ENCODE data around the gene ZNF664. TPM values are rescaled to one million over a fixed set of nuclear protein-coding genes. Genes with fewer than 3 reads are reported as not detected.

ZNF664 gene
- total and polyA plus RNA-seq, 2 of the 4 experiments (the other 2 are of a cell fraction), result 29.9 to 32.6 TPM

GRCh38 chr12:124053851-124054250 is 80.8 kb downstream of the ZNF664 start:
- H2AK9ac ChIP-seq (replicated peaks; ENCODE audit: low read depth, low read length, poor library complexity), result no peak overlapping the region
- H2AFZ ChIP-seq (replicated peaks; ENCODE audit: low read length, poor library complexity), result no peak overlapping the region
- POLR2A ChIA-PET (ENCODE audit: unreplicated experiment), result no interaction called here

More at GRCh38 chr12:124053851-124054250, 80.8 kb downstream of the ZNF664 start:
- Histone ChIP-seq H3K4me1 (ENCODE audit: control insufficient read depth, insufficient read depth, low read length) (no peaks in the 10 kb centered on the region), H3K9me3 (ENCODE audit: control insufficient read depth, insufficient read depth, low read length) (no peaks in the 10 kb centered on the region), H3K9me1 (ENCODE audit: insufficient read depth, low read length) (no peaks in the 10 kb centered on the region), H3K79me1 (ENCODE audit: low read depth in 1 of 2, low read length in 2 of 2) (no peaks in the 10 kb centered on the region), H3K56ac (ENCODE audit: extremely low read depth, insufficient read depth, low read length) (no peak overlapping the region), H2AK5ac (ENCODE audit: low read depth, low read length) (no peak overlapping the region), H3K4me2 (ENCODE audit: low read depth, low read length) (no peak overlapping the region; the same call in 1 of the 2 replicates), H4K5ac (ENCODE audit: low read depth, low read length) (no peak overlapping the region), H3K18ac (ENCODE audit: low read depth, low read length) (no peak overlapping the region), H3K4me3 (ENCODE audit: insufficient read depth, low read depth, low read length) (no peak overlapping the region), H3K4ac (ENCODE audit: low read depth, low read length) (no peak overlapping the region), H3K36me3 (ENCODE audit: control insufficient read depth, insufficient read depth, low read length) (no peaks in the 10 kb centered on the region), H2BK120ac (ENCODE audit: low read depth, low read length) (no peak overlapping the region), H2BK15ac (ENCODE audit: low read depth, low read length) (no peak overlapping the region), H3K27ac (ENCODE audit: insufficient read depth, low read length) (no peak overlapping the region), H3K23ac (ENCODE audit: low read depth, low read length) (no peak overlapping the region), H4K20me1 (ENCODE audit: insufficient read depth, low read length) (no peaks in the 10 kb centered on the region), H2BK5ac (ENCODE audit: low read depth, low read length, poor library complexity, severe bottlenecking) (no peak overlapping the region), H3K27me3 (ENCODE audit: control insufficient read depth, insufficient read depth, low read length) (peaks cover 6% of the 10 kb centered on the region), H2BK20ac (ENCODE audit: low read depth, low read length) (no peak overlapping the region), H3K9ac (ENCODE audit: low read depth, low read length) (no peak overlapping the region), H4K91ac (ENCODE audit: insufficient read depth, low read depth, low read length) (no peak overlapping the region), H4K8ac (ENCODE audit: low read depth in 2 of 2, low read length in 2 of 2) (no peak overlapping the region), H3K14ac (replicated peaks; ENCODE audit: low read depth, low read length) (no peak overlapping the region)
- WGBS, 2 experiments (ENCODE audit: extremely low coverage in 2 of 2, insufficient read length in 1 of 2), result no CpG with 5 or more reads among the region's 10 CpGs
- peak; percentile 48 for DNase-seq
- BruUV-seq (replicated peaks), result no TSS peak
- in situ Hi-C loops (cut with MboI; ENCODE audit: low sequenced_read_pairs) (no loop called here), dilution Hi-C loops (cut with HindIII; ENCODE audit: low sequenced_read_pairs, unreplicated experiment) (no loop called here), intact Hi-C loops (cut with micrococcal nuclease) (loop anchor here (5.0 kb wide), 2 partner anchors 268 to 713 kb away; no protein-coding TSS in a partner anchor)
- TF ChIP-seq SMC3 (IDR thresholded peaks at IDR 0.05; ENCODE audit: low read depth, low read length), result peak; percentile 32; the same call in 1 of the 2 replicates
- TF ChIP-seq CTCF (conservative IDR thresholded peaks at IDR 0.05; ENCODE audit: low read depth, low read length), result peak; percentile 61
- peak; percentile 65 for TF ChIP-seq RAD21 (IDR thresholded peaks at IDR 0.05; ENCODE audit: low read length)
- TF ChIP-seq CEBPB (IDR thresholded peaks at IDR 0.05; ENCODE audit: low read depth, low read length), result no peak
- no peak for TF ChIP-seq POLR2A (IDR thresholded peaks at IDR 0.05; ENCODE audit: low read depth, low read length)
- CTCF ChIA-PET, result interaction anchor here (1.0 kb wide), 1 partner anchor 10 kb away, joined by 4 read pairs; no protein-coding TSS in a partner anchor
- peak; percentile 83 for ATAC-seq (ENCODE audit: low read depth)

All from IMR-90 (cell line).